GM12873 (cell line): ENCODE measurements around the gene SLC25A18.

Source experiments
- TF ChIP-seq, protein P1 (sequence below): IDR thresholded peaks from 2 replicates; pipeline ENCODE4 v1.5.1; 2012; ENCODE audit warnings: low read depth, mild to moderate bottlenecking, moderate library complexity, low read length, control low read depth; ENCODE audit not compliant: insufficient read depth; ENCODE audit errors: missing control alignments

The SLC25A18 gene

DNA sequence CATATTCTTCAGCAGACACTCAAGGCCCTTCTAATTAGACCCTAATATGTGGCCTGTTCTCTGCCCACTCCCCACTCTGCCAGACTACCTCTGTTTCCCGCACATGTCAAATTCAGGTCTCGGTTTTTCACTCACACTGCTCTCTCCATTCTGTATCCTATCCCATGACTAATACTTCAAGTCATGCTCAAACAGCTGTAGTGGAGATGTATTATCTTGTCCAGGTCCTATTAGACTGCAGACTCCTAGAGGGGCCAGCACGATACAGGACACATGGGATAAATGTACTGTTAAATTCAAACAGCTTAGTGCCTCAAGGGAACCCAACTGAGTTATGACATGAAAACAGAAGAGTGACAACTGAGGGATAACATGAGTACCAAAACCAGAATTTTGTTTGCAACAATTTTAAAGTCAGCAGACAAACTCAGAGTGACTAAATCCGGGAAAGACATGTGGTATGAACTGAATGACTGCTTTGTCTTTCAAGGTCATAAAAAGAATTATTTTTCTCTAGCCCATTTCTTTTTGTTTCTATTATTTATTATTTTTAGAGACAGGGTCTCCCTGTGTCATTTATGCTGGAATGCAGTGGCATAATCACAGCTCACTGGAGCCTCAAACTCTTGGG is 44.7 kb downstream of the SLC25A18 start:
- TF ChIP-seq, protein P1, sequence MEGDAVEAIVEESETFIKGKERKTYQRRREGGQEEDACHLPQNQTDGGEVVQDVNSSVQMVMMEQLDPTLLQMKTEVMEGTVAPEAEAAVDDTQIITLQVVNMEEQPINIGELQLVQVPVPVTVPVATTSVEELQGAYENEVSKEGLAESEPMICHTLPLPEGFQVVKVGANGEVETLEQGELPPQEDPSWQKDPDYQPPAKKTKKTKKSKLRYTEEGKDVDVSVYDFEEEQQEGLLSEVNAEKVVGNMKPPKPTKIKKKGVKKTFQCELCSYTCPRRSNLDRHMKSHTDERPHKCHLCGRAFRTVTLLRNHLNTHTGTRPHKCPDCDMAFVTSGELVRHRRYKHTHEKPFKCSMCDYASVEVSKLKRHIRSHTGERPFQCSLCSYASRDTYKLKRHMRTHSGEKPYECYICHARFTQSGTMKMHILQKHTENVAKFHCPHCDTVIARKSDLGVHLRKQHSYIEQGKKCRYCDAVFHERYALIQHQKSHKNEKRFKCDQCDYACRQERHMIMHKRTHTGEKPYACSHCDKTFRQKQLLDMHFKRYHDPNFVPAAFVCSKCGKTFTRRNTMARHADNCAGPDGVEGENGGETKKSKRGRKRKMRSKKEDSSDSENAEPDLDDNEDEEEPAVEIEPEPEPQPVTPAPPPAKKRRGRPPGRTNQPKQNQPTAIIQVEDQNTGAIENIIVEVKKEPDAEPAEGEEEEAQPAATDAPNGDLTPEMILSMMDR: no peak

DNA sequence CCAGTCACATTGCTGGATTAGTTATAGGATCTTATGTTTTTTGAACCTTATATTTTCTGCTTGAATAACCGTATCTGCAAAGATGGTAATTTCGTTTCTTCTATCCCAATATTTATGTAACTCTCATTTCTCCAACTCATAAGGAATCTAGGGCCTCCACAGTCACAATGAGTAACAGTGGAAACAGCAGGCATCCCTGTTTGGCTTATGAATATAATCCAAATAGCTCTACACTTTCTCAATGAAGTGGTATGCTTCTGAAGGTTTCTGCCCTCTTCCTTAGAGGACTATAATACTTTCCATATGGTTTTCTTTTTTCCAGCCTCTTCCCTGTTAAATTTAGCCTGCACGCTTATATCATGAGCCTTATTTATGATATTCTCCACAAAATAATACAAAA is 48.8 kb downstream of the SLC25A18 start:
- TF ChIP-seq, protein P1: no peak

DNA sequence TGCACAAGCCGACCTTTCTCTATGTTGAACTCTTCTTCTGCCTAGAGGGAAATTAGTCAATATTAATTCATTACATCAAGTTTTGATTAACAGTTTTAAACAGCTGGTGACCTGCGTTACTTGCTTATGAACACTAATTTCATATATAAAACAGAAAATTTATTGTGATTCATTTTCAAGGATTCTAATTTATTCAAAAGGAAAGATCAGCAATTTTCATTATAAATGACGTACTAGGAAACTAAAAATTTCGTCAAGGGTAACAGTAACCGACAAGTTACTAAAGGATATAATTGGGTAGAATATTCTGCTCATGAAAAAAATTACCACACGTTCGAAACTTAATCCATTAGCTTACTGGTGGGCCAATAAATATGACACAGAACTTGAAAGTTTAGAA is 50.0 kb downstream of the SLC25A18 start:
- TF ChIP-seq, protein P1: no peak

DNA sequence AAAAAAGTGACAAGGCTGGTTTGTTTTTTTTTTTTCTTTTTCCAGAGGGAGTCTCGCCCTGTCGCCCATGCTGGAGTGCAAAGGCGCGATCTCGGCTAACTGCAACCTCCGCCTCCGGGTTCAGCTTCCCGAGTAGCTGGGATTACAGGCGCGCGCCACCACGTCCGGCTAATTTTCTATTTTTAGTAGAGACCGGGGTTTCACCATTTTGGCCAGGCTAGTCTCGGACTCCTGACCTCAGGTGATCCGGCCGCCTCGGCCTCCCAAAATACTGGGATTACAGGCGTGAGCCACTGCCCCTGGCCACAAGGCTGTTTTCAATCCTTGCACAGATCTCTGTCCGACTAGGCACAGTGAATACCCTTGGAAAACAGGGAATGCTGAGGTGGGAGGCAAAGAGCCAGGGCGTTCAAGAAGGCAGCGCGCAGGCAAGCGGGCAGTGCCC is 64.7 kb downstream of the SLC25A18 start:
- TF ChIP-seq, protein P1: no peak

DNA sequence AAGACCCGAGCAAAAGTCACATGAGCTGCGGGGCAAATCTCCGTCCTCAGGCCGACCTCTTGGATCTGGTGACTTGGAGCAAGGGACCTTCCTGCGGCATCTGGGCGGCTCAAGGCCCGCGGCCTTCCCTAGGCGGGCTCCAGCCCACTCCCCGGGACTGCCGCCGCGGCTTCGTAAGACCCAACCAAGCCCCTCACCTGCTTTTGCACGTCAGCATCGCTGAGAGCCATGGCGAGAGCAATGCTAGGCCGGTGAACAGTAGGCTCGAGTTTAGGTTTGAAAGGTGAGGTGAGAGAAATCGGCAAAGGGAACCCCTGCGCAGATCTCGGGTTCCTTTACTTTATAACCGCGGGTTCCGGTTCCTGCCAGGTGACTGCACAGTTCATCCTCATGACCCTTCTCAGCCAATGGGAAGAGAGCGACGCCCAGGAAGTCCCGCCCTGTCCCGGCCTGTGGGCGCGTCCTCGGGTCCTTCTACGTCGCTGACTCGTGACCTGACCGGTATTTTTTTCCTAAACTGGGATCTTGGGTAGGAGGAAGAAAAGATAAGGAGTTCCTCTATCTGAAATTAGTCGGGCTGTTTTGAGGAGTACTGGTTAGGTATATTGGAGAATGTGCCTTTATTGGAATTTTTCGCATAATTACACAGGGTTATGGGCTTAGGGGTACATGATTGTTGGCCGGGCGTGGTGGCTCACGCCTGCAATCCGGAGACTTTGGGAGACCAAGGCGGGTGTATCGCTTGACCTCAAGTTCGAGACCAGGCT is 65.3 kb downstream of the SLC25A18 start, which contains the start of gene ATP6V1E1:
Gene ATP6V1E1 (minus strand): TSS at position 344 of the 767 bp plus-strand sequence. CDS start 114 bp downstream, at position 230.
- TF ChIP-seq, protein P1: no peak

DNA sequence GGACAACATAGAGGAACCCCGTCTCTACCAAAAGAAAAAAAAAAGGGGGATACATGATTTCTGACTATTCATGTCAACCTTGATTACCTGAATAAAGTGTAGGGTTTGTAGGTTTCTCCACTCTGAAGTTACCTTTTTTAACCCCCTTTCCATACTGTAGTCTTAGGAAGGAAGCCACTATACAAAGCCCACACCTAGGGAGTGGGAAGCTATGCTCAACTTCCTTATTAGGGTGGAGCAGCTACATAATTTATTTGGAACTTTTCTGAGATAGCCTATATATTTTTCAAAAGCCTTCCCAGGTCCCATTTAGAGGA is 65.8 kb downstream of the SLC25A18 start:
- TF ChIP-seq, protein P1: no peak

DNA sequence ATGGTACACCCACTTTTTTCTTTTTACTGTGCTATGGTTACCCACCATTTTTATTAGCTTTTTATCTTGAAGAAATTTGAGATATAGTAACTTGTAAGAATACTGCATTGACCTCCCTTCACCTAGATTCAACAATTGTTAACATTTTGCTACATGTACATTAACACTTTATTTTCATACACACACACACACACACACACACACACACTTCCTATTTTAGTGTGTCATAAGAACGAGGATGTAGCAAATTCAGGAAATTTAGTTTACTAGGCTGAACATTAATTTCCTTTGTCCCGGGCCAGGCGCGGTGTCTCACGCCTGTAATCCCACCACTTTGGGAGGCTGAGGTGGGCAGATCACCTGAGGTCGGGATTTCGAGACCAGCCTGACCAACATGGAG is 66.3 kb downstream of the SLC25A18 start:
- TF ChIP-seq, protein P1: no peak
